ENCODE measurements around the gene LRFN5. TPM values are rescaled to one million over a fixed set of nuclear protein-coding genes. Genes with fewer than 3 reads are reported as not detected.
"Not testable (repeated sequence)": the region's sequence is repeated elsewhere in the genome, so short reads cannot be mapped to it uniquely, and the experiment has no call there.

LRFN5 gene
- total and polyA plus RNA-seq, 2 of the 13 experiments (the other 11 are each of a cell fraction or from before 2014, with no cell fraction given) = not detected

DNA sequence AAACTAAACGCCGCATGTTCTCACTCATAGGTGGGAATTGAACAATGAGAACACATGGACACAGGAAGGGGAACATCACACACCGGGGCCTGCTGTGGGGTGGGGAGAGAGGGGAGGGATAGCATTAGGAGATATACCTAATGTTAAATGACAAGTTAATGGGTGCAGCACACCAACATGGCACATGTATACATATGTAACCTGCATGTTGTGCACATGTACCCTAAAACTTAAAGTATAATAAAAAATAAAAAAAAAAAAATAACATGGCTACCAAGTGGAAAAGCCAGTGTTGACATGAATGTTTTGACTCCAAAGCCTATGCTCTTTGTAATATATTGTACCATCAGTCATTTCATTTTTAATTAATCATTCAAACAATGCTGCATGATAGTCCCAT lies 39.8 kb upstream of the LRFN5 start:
- in situ Hi-C loops (cut with HindIII; ENCODE audit: extremely low pct_ligation_motif_present, low pct_unique_long_range_greater_than_20kb); FAIRE-seq; CTCF ChIA-PET (ENCODE audit: low intra/inter-chr PET ratio, low total read pairs): not testable (repeated sequence)

DNA sequence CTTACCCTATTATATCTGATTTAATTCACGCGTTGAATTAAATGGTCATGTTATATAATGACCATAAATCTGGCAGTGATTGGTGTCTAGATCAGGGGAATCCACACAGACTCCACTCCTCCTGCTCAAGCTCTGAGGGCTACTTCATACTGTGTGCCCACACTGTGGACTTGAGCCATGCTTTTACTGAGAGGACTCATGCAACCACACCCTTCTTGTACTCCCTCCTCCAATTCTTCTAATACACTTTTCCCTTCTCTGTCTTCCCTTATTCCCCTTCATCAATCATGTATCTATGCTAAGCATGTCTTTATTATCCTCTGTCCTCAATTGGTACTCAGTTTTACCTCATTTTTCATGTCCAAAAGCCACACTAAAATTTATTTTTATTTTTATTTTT lies 37.7 kb upstream of the LRFN5 start:
- CTCF ChIA-PET (ENCODE audit: low intra/inter-chr PET ratio, low total read pairs) = no interaction called here
- no peak for ATAC-seq

More for the DNA sequence above, 39.8 kb upstream of the LRFN5 start:
- H3K9me3 ChIP-seq (ENCODE audit: low read length) = peaks cover 50% of the 10 kb centered on the region
- H2AFZ ChIP-seq (ENCODE audit: low read length); BruUV-seq (replicated peaks); H3K4me2 ChIP-seq (ENCODE audit: low read depth, low read length); H3K4me1 ChIP-seq (ENCODE audit: insufficient read depth, low read length); intact Hi-C loops (cut with micrococcal nuclease; ENCODE audit: unreplicated experiment); ATAC-seq; H3K9ac ChIP-seq (ENCODE audit: insufficient read depth, low read depth, low read length); DNase-seq (ENCODE audit: low spot score); POLR2A ChIA-PET; H3K36me3 ChIP-seq (replicated peaks in 1 of 2; ENCODE audit: control insufficient read depth in 1 of 2, insufficient read depth in 2 of 2, low read length in 2 of 2); H3K27me3 ChIP-seq (ENCODE audit: control insufficient read depth in 1 of 2, insufficient read depth in 2 of 2, low read length in 2 of 2); H3K79me2 ChIP-seq (ENCODE audit: insufficient read depth, low read length); H4K20me1 ChIP-seq (ENCODE audit: insufficient read depth, low read length); H3K27ac ChIP-seq (ENCODE audit: extremely low read length, insufficient read depth, low read length); H3K4me3 ChIP-seq (replicated peaks in 1 of 3; ENCODE audit: insufficient read depth in 1 of 3, low read depth in 2 of 3, low read length in 3 of 3): not testable (repeated sequence)
- TF ChIP-seq, protein P1, sequence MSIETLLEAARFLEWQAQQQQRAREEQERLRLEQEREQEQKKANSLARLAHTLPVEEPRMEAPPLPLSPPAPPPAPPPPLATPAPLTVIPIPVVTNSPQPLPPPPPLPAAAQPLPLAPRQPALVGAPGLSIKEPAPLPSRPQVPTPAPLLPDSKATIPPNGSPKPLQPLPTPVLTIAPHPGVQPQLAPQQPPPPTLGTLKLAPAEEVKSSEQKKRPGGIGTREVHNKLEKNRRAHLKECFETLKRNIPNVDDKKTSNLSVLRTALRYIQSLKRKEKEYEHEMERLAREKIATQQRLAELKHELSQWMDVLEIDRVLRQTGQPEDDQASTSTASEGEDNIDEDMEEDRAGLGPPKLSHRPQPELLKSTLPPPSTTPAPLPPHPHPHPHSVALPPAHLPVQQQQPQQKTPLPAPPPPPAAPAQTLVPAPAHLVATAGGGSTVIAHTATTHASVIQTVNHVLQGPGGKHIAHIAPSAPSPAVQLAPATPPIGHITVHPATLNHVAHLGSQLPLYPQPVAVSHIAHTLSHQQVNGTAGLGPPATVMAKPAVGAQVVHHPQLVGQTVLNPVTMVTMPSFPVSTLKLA (IDR thresholded peaks at IDR 0.05) = peak; percentile 91
- 57% methylated on average over 3 of the region's 3 CpGs for WGBS (ENCODE audit: low lambda C conversion rate)

More for the DNA sequence above, 37.7 kb upstream of the LRFN5 start:
- no peaks in the 10 kb centered on the region for H3K4me1 ChIP-seq (ENCODE audit: insufficient read depth, low read length)
- no peaks in the 10 kb centered on the region for H3K36me3 ChIP-seq (replicated peaks in 1 of 2; ENCODE audit: control insufficient read depth in 1 of 2, insufficient read depth in 2 of 2, low read length in 2 of 2)
- H3K9ac ChIP-seq (ENCODE audit: insufficient read depth, low read depth, low read length) = no peak overlapping the region
- H3K27ac ChIP-seq (ENCODE audit: extremely low read length, insufficient read depth, low read length) = no peak overlapping the region
- TF ChIP-seq PLRG1 (conservative IDR thresholded peaks at IDR 0.05) (0 out of 2 replicates have a peak, but pooled peaks have one; percentile 51), KLF9 (CRISPR knock-in tag; IDR thresholded peaks at IDR 0.05; ENCODE audit: low read depth) (no peak)
- TF ChIP-seq, protein P2, sequence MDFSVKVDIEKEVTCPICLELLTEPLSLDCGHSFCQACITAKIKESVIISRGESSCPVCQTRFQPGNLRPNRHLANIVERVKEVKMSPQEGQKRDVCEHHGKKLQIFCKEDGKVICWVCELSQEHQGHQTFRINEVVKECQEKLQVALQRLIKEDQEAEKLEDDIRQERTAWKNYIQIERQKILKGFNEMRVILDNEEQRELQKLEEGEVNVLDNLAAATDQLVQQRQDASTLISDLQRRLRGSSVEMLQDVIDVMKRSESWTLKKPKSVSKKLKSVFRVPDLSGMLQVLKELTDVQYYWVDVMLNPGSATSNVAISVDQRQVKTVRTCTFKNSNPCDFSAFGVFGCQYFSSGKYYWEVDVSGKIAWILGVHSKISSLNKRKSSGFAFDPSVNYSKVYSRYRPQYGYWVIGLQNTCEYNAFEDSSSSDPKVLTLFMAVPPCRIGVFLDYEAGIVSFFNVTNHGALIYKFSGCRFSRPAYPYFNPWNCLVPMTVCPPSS (IDR thresholded peaks at IDR 0.05) = 0 out of 2 replicates have a peak, but pooled peaks have one; percentile 54
- intact Hi-C loops (cut with micrococcal nuclease; ENCODE audit: unreplicated experiment) = no loop called here
- H3K4me3 ChIP-seq (replicated peaks in 1 of 3; ENCODE audit: insufficient read depth in 1 of 3, low read depth in 2 of 3, low read length in 3 of 3) = no peak overlapping the region
- no peaks in the 10 kb centered on the region for H4K20me1 ChIP-seq (ENCODE audit: insufficient read depth, low read length)
- in situ Hi-C loops (cut with HindIII; ENCODE audit: extremely low pct_ligation_motif_present, low pct_unique_long_range_greater_than_20kb) = no loop called here
- no peak for FAIRE-seq
- POLR2A ChIA-PET = no interaction called here
- 4% methylated on average over 2 of the region's 2 CpGs for WGBS (ENCODE audit: low lambda C conversion rate)
- H2AFZ ChIP-seq (ENCODE audit: low read length) = no peak overlapping the region
- H3K79me2 ChIP-seq (ENCODE audit: insufficient read depth, low read length) = no peaks in the 10 kb centered on the region
- no peak overlapping the region for H3K4me2 ChIP-seq (ENCODE audit: low read depth, low read length)
- no peaks in the 10 kb centered on the region for H3K27me3 ChIP-seq (ENCODE audit: control insufficient read depth in 1 of 2, insufficient read depth in 2 of 2, low read length in 2 of 2)
- DNase-seq (ENCODE audit: low spot score) = no peak
- peaks cover 44% of the 10 kb centered on the region for H3K9me3 ChIP-seq (ENCODE audit: low read length)
- BruUV-seq (replicated peaks) = no TSS peak

Data from HepG2 (cell line).